Kidney tubule cell (primary cell): ENCODE data around the gene ARAP1.

Experiments used
- DNase-seq: peaks from one replicate; pipeline ENCODE4 v3.0.0-alpha.2; 2018; ENCODE audit warnings: low spot score

ARAP1 gene

DNA sequence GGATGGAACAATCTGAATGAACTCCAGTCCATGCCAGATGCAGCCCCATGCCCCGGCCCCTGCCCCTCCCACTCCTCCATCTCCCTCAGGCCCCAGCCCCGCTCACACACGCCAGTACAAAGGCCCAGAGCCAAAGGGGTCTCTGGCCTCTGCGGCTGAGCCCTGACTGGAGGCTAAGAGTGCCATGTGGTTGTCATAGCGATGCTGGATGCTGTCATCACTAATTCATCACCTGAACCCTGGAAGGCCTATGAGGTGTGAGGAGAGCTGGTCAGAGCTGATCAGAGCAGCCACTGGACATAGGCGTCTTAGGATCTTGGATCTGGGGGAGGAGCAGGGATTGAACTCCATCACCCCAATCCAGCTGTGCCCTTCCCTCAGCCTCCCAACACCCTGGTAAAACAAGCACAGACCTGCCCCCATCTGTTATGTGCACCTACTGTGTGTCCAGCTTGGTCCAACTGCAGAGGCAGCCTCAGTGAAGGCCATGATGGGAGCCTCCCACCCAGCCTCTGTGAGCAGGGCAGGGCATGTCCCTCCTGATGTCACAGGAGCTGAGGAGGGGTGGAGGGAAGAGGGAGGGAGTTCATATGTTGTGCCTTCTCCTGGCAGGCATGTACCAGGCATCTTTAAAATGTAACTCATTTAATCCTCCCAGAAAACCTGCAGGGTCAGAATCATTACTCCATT lies 94.7 kb downstream of the ARAP1 start:
- DNase-seq = no peak

- no peak for DNase-seq
Measured at GRCh38 chr11:72655896-72656464, 96.2 kb downstream of the ARAP1 start.

DNA sequence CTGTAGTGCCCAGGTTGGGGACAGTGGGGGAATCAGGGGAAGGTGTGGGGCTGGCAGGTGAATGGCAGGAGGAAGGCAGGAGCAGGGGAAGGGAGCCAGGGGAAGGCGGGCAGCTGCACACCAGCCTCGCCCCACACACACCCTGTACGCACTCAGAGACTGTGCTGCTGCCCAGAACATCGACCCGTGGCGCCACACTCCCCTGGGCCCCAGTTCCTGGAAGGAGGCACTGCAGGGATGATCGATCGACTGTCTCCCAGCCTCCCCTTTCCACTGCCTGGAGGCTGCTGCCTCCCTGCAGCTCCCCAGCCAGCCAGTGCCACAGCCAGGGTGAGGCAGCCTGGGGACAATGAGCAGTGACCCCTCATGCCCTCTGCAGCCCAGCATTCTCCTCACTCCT lies 97.2 kb downstream of the ARAP1 start:
- no peak for DNase-seq

DNA sequence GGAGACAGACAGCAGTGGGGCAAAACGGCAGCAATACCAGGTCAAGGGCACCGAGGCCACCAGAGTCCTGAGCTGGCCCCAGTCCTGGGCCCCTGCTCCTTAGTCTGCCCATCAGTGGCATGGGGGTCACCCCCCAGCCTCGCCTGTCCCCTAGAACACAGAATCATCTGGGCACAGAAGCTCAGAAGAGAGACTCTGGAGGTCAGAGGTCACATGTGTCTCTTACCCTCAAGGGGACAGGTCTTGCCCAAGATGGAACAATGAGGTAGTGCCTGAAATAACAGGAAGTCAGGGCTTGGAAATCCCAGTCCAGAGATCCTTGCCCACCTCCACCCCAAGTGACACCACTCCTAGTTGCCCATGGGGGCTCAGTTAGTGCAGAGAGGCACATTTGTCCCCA lies 98.6 kb downstream of the ARAP1 start:
- no peak for DNase-seq

DNA sequence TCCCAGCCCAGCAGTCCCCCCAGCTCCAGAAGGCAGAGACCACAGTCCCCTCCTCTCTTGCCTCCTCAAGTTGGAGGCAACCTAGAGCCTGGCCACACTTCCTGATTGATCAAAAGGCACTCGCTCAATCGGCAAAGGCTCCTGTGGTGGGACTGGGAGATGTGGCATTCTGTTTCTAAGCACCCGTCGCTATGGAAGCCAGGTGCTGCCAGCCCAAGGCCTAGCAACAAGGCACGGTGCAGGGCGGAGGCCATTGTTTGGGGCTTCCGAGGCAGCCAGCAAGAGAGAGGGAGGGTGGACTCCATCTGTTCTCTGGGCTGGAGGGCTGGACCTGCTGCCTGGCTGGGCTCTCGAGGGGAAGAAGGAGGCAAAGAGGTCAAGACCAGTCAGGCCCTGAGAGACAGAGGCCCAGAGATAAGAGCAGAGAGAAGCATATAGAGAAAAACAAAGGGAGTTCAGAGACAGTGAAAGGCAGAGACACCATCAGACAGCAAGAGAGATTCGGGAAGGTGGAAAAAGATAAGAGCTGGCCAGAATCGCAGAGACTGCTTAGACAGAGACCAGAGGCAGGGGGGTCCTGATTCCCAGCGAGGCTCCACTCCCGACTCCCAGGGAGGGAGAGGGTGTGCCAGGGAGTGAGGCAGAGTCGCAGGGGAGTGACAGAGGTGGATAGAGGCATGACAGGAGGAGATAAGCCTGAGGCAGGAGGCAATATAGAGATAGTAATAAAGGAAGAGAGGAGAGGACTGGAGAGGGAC lies 99.2 kb downstream of the ARAP1 start:
- DNase-seq = no peak

DNA sequence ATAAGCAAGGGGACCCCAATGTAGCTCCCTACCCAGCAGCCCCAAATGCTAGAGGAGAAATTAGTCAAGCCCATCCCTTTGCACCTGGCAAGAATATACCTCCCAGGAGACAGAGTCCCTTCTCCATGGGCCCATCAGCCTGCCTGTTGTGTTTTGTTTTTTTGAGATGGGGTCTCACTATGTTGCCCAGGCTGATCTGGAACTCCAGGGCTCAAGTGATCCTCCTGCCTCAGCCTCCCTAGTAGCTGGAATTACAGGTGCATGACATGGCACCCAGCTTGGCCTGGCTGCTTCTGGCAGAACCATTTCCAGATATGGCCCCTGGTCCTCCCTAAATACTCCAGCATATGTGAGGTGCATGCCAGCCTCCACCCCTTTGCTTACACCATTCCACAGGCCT lies 100.1 kb downstream of the ARAP1 start:
- no peak for DNase-seq

- DNase-seq = no peak
Measured at GRCh38 chr11:72649215-72649976, 102.8 kb downstream of the ARAP1 start.

DNA sequence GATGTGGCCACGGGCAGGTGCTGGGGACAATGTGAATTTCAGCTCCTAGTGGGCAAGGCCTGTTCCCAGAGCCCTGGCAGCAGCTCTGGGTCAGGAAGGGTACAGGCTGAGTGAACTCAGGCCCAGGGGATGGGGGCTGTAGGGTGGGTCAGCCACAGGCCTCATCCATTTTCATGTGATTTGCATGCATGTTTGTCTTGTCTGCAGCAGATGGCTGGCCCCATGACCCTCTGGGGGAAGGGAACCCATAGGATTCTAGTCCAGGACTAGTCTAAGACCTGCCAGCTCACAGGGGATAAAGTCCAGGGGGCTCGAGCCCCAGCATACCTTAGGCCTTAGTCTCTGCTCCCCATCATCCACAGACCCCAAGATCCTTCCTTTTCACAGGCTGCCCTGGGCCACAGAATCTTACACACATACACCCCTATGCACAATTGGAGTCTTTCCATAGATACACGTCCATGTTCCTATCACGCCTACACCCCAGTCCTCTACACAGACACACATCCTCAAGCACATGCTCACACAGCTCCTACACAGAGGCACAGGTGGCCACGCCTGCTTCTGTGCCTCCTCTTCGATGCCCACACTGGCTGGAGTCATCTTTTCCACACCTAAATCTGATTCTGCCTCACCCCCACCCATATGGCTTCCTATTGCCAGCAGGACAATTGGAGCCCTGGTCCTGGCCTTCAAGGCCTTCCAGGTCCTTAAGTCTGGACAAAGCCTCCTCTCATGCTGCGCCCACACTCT lies 103.6 kb downstream of the ARAP1 start:
- DNase-seq = no peak

- DNase-seq = no peak
Measured at GRCh38 chr11:72647882-72648281, 104.3 kb downstream of the ARAP1 start.

- DNase-seq = no peak
Measured at GRCh38 chr11:72646472-72646871, 105.7 kb downstream of the ARAP1 start.

DNA sequence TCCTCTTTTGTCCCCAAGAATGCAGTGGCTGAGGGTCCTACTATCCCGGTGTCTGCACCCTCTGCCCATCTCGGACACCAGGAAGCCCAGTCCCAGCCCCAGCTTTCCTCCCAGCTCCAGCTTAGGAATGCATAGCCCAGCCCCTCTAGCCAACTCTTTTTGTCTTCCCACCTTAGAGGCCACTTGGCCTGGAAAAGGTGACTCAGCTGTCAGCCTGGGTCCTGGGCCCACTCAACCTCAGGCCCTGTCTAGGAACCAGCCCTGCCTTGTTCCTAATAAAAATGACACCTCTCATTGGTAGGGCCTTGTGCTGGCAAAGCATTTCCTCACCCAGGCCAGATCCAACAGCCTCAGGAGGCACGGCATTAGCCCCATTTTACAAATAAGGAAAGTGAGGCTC lies 106.2 kb downstream of the ARAP1 start:
- no peak for DNase-seq

DNA sequence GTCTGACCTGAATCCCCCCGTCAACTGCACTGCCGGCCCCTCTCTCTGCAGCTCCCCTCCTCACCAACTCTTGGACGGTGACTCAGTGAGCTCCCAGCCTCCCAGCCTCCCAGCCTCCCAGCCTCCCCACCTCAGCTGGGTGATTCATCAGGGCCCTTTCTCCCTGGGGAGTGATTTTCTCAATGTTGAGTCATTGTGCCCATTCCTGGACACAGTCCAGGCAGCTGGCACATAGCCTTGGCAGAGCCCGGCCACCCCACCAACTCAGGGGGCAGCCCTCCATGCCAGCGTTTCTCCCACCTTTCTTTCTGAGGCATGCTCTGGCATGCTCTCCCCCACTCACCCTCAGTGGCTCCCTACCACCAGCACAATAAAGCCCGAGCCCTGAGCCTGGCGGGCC lies 108.7 kb downstream of the ARAP1 start:
- peak; percentile 89 for DNase-seq

DNA sequence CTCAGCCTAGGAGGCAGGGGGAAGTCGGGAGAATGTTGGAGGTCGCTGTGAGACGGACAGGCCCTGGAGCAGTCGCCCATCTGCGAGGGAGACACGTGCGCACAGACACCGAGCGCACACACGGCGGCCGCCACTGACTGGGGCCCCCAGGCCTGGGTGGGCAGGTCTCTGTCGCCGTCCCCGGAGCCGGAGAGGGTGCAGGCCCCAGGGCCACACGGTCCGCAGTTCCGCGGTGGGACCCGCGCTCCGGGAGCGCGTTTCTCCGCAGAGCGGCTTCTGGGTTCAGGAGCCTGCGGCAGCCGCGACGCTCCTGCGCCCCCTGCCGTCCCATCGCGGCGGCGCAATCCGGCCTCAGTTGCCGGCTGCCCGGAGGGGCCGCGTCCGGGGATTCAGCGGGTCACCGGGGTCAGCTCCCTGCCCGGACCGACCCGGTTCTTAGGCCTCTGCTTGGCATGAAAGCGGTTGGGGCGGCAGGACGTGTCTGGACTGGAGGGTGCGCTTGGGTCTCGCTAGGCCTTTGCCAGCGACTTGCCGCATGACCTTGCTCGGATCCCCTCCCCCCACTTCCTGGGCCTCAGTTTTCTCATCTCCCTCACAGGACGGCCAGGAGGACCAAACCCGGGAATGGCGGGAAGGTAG lies 109.2 kb downstream of the ARAP1 start:
- DNase-seq = peak; percentile 60

DNA sequence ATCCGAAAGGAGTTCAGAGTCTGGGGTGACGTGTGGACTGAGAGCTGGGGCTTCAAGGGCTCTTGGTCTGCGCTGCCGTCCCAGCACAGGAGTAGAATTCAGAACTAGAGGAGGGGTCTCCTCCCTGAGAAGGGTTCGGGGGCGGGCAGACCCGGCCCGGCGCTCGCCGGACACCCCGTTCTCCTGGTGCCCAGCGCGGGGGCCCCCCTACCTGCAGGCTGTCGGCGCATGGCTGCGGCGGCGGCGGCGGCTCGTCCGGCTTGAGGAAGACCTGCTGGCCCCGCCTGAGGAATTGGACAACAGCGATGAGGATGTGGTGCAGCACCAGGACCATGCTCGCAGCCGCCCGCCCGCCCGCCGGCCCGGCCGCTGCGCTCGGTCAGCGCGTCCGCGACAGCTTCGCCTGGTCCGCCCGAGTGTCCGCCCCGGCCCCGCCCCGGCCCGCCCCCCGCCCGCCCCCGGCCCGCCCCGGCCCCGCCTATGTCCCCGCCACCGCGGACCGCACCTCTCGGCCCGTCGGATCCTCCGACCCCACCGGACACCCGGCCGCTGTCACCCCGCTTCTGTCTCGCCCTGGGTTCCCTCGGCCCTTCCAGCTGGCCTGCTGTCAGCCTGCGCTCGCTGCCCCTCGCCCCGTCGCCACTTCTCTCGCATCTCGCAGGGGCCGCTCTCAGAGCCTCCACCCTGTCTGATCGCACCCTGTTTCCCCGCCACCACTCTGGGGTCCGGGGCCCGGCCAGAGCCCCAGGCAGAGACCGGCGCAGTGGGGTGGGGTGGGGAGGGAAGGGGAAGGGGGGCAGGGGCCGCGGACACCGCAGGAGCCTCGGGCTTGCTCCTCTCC lies 109.9 kb downstream of the ARAP1 start:
- peak; percentile 15 for DNase-seq

GRCh38 chr11:72641522-72642042 lies 110.6 kb downstream of the ARAP1 start:
- DNase-seq = no peak

DNA sequence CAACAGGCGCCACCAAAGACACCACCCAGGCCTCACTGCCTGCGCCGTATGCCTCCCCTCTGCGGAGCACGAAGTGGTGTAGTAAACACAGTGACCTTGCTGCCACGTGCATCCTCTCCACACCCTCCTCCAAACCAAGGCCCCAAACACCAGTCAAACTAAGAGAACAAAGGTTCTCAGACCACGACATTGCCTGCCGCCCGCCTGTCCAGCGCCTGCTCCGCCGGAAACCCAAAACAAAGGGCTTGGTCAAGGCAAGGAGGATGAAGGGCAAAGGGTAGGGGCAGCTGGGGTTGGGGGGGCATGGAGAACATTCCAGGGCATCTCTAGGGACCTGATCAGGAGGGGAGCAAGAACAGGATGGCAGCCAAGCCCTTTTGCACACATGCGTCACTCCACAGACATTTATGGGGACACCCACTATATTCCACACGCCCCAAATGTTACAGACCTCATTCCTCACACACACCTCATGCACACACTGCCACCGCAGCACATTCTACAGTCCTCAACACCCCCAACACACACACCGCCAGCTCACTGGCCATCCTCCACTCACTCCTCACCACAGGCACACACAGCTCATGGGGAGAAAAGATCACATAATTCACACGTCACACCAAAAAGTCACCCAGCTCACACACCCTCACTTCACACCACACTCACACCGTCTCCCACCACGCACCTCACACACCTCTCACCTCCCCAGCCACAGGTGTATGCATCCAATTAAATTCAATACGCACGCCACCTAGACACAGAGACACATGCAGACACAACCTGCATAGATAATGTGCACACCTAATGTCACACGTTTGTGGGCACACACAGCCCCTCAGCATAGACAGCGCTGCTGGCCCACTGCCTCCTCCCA lies 112.5 kb downstream of the ARAP1 start:
- DNase-seq = no peak

- DNase-seq = no peak
Measured at GRCh38 chr11:72637926-72638325, 114.3 kb downstream of the ARAP1 start.

DNA sequence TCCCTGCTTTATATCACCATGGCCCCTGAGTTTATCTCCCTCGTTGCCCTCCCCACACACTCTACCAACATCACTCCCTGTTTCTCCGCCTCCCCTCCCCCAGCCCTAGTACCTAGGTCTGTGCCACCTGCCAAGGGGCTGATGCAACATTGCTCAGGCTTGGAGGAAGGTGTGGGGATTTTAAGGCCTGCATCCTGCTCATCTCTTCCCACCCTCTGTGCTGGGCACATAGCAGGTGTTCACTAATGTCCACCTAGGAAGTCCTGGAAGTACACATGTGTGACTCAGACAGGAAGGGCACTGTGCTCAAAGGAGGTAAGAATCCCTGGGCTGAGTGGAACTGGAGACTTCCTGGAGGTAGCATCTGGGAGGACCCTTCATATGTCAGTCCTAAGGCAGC lies 115.0 kb downstream of the ARAP1 start:
- DNase-seq = peak; percentile 58

DNA sequence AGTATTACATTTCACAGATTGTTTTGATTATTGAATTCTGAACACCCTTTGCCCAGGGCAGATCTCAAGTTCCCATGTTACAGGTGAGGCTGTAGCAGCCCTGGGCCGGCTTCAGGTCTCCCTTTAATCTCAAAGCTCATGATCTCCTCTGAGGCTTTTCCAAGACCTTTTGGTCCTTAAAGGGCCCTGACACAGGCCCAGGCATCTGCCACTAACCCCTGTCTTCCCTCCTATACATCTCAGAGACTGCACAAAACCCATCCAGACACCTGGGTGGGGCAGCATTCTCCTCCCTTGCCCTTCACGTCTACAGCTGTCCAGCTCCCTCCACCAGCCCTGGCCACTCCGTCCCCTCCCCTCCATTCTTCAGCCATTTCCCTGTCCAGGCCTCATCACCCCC lies 115.8 kb downstream of the ARAP1 start:
- no peak for DNase-seq
